K562 (cell line): ENCODE measurements around the gene SHISA9. TPM values are rescaled to one million over a fixed set of nuclear protein-coding genes. Genes with fewer than 3 reads are reported as not detected.

Experiments used
- ATAC-seq: fragments of 200-7000 bp; cut with Tn5 transposase; 3 replicates; pipeline ENCODE4 v1.9.1; 2020; ENCODE audit warnings: moderate library complexity
- BruUV-seq: library from RNA; stranded (reverse); fragments of 400-500 nt; replicated peaks from 2 replicates; lab custom pipeline; 2021; lab: Mats Ljungman, UMichigan
- CTCF ChIA-PET: fragments of 300-600 bp; formaldehyde crosslinking; extraction: SDS; loops from one replicate; lab custom pipeline; 2021; ENCODE audit warnings: low intra/inter-chr PET ratio; lab: Yijun Ruan, JAX
- POLR2A ChIA-PET: fragments of 300-600, 350-650 bp; sonication (Branson Sonifier 250); formaldehyde crosslinking; extraction: SDS; loops from one replicate; lab custom pipeline; 2021; ENCODE audit warnings: antibody characterized with exemption, inconsistent platforms; lab: Yijun Ruan, JAX
- DNase-seq, 4 experiments: peaks; one replicate each; pipeline versions ENCODE4 v3.0.0 to v3.0.0-alpha.2; 2011 to 2018; ENCODE audit warnings: low spot score in 3 of 4, mixed read lengths in 3 of 4; ENCODE audit errors: extremely low read depth in 1 of 4
- FAIRE-seq: peaks from 2 replicates; lab custom pipeline; 2011; peaks lifted over from hg19 to GRCh38; lab: Jason Lieb, UNC
- H2AFZ ChIP-seq: 2 replicates; pipeline ENCODE4 v1.6.0; 2011; ENCODE audit warnings: low read depth, low read length, control low read depth, inconsistent platforms
- H3K27ac ChIP-seq: fragments of 200-600 bp; 3 replicates; pipeline ENCODE4 v1.8.0; 2011; ENCODE audit warnings: low read depth, mild to moderate bottlenecking, control low read depth, inconsistent platforms, low read length, moderate library complexity, mixed read lengths; ENCODE audit errors: extremely low read depth
- H3K27me3 ChIP-seq, 2 experiments: fragments of 300-600 bp in 1 of 2; 2 replicates in 1 of 2; 3 replicates in 1 of 2; pipeline versions ENCODE4 v1.6.0 to v1.8.0; 2011; ENCODE audit warnings: inconsistent platforms in 2 of 2, low read length in 2 of 2, mild to moderate bottlenecking in 1 of 2, mixed read lengths in 1 of 2, moderate library complexity in 1 of 2; ENCODE audit not compliant: control insufficient read depth in 2 of 2, insufficient read depth in 2 of 2
- H3K36me3 ChIP-seq: fragments of 300-600 bp; 3 replicates; pipeline ENCODE4 v1.8.0; 2011; ENCODE audit warnings: mild to moderate bottlenecking, low read length, inconsistent platforms; ENCODE audit not compliant: control insufficient read depth, insufficient read depth
- H3K4me1 ChIP-seq, 2 experiments: fragments of 200-600 bp in 1 of 2; replicated peaks in 1 of 2; 2 replicates in 1 of 2; 3 replicates in 1 of 2; pipeline versions ENCODE4 v1.5.1 to v1.8.0; 2011; ENCODE audit warnings: inconsistent platforms in 2 of 2, low read length in 2 of 2, mild to moderate bottlenecking in 1 of 2, mixed read lengths in 1 of 2, moderate library complexity in 1 of 2; ENCODE audit not compliant: control insufficient read depth in 2 of 2, insufficient read depth in 2 of 2
- H3K4me2 ChIP-seq: 2 replicates; pipeline ENCODE4 v1.6.1; 2011; ENCODE audit warnings: low read length, control low read depth, inconsistent platforms, mixed read lengths; ENCODE audit not compliant: insufficient read depth
- H3K4me3 ChIP-seq: fragments of 200-600 bp; sonication (generic), shearing (Covaris generic); 2 replicates; pipeline ENCODE4 v1.5.1; 2016; ENCODE audit warnings: control low read depth, inconsistent platforms
- H3K79me2 ChIP-seq: fragments of 200-600 bp; 3 replicates; pipeline ENCODE4 v1.8.0; 2011; ENCODE audit warnings: low read length, inconsistent platforms; ENCODE audit not compliant: control insufficient read depth, insufficient read depth
- H3K9ac ChIP-seq, 2 experiments: 2 replicates each; pipeline versions ENCODE4 v1.6.0 to v1.6.1; 2011; ENCODE audit warnings: low read depth in 2 of 2, low read length in 2 of 2, control low read depth in 1 of 2, inconsistent platforms in 1 of 2, mild to moderate bottlenecking in 1 of 2, mixed read lengths in 1 of 2; ENCODE audit not compliant: insufficient read depth in 1 of 2
- H3K9me1 ChIP-seq: one replicate; pipeline ENCODE4 v1.6.0; 2011; ENCODE audit warnings: inconsistent platforms, mild to moderate bottlenecking, low read length, moderate library complexity; ENCODE audit not compliant: control insufficient read depth, insufficient read depth
- H3K9me3 ChIP-seq: replicated peaks from 2 replicates; pipeline ENCODE4 v1.5.1; 2011; ENCODE audit warnings: low read depth, low read length, inconsistent platforms; ENCODE audit not compliant: control insufficient read depth, insufficient read depth
- H4K20me1 ChIP-seq: replicated peaks from 2 replicates; pipeline ENCODE4 v1.6.1; 2011; ENCODE audit warnings: low read length, inconsistent platforms, mixed read lengths; ENCODE audit not compliant: control insufficient read depth, insufficient read depth
- ARID3B ChIP-seq: fragments of 250-450 bp; sonication (Bioruptor Pico); IDR thresholded peaks from 2 replicates; pipeline ENCODE4 v1.4.0; 2020; ENCODE audit warnings: borderline replicate concordance
- BHLHE40 ChIP-seq: IDR thresholded peaks from 2 replicates; pipeline ENCODE4 v1.6.1; 2011; ENCODE audit warnings: low read length, improper control_type of control experiment
- CAMTA2 ChIP-seq: fragments of 250-450 bp; sonication (Bioruptor Pico); conservative IDR thresholded peaks from 2 replicates; pipeline ENCODE4 v1.5.1; 2022
- CHD2 ChIP-seq: IDR thresholded peaks from 2 replicates; pipeline ENCODE4 v1.6.1; 2011; ENCODE audit warnings: low read depth, low read length
- DIDO1 ChIP-seq: fragments of 450-650 bp; IDR thresholded peaks from 2 replicates; pipeline ENCODE4 v1.6.1; 2016; ENCODE audit warnings: low read depth, missing biosample characterization, missing genetic modification characterization
- DMBX1 ChIP-seq: fragments of 250-450 bp; sonication (Bioruptor Pico); IDR thresholded peaks from 2 replicates; pipeline ENCODE4 v1.8.0; 2022; ENCODE audit warnings: inconsistent platforms, mild to moderate bottlenecking, moderate library complexity, borderline replicate concordance
- HNRNPK ChIP-seq: fragments of 200-400 bp; formaldehyde crosslinking; IDR thresholded peaks from one replicate; pipeline ENCODE4 v1.6.1; 2018; ENCODE audit warnings: mild to moderate bottlenecking, low read depth, low read length; ENCODE audit not compliant: poor library complexity, severe bottlenecking
- MCM5 ChIP-seq: fragments of 450-650 bp; IDR thresholded peaks from 2 replicates; pipeline ENCODE4 v1.6.1; 2016; ENCODE audit warnings: low read depth
- NFE2 ChIP-seq: IDR thresholded peaks from 2 replicates; pipeline ENCODE4 v1.6.1; 2014; ENCODE audit warnings: antibody characterized with exemption, low read depth
- NFXL1 ChIP-seq: fragments of 450-650 bp; formaldehyde crosslinking; IDR thresholded peaks from 2 replicates; pipeline ENCODE4 v1.4.0; 2021; ENCODE audit warnings: mild to moderate bottlenecking
- PBX2 ChIP-seq, 2 experiments: IDR thresholded peaks in 1 of 2; conservative IDR thresholded peaks in 1 of 2; 2 replicates each; pipeline ENCODE4 v1.6.1; 2016; ENCODE audit warnings: low read depth in 2 of 2, mild to moderate bottlenecking in 1 of 2, missing compliant biosample characterization in 1 of 2, missing genetic modification characterization in 1 of 2, moderate library complexity in 1 of 2
- PRDM10 ChIP-seq: fragments of 450-650 bp; IDR thresholded peaks from 2 replicates; pipeline ENCODE4 v1.6.1; 2018; ENCODE audit not compliant: partially characterized antibody
- SREBF1 ChIP-seq: fragments of 150-350 bp; IDR thresholded peaks from 2 replicates; pipeline ENCODE4 v1.6.1; 2014; ENCODE audit warnings: antibody characterized with exemption, low read depth, low read length, borderline replicate concordance
- TBP ChIP-seq: optimal IDR thresholded peaks from 2 replicates; pipeline ENCODE3; 2011; ENCODE audit warnings: low read depth, low read length, improper control_type of control experiment
- ZNF12 ChIP-seq: sonication (generic); formaldehyde crosslinking; IDR thresholded peaks from 2 replicates; pipeline ENCODE4 v1.4.0; 2020; ENCODE audit warnings: mild to moderate bottlenecking, missing genetic modification reagents
- ZNF232 ChIP-seq: sonication (generic); formaldehyde crosslinking; IDR thresholded peaks from 2 replicates; pipeline ENCODE4 v1.8.0; 2022; ENCODE audit warnings: mild to moderate bottlenecking, missing genetic modification reagents
- WGBS: fragments of 100-300 bp; shearing (Covaris generic); methylation state at CpG from one replicate; pipeline ENCODE4 v1.1.6; 2016; ENCODE audit warnings: low coverage, mixed read lengths; ENCODE audit not compliant: insufficient coverage; ENCODE audit errors: missing lambda C conversion rate; 5-methylcytosine and 5-hydroxymethylcytosine counted together
- in situ Hi-C: fragments of 300-500 bp; cut with MboI; formaldehyde crosslinking; loops from 4 replicates; pipeline ENCODE4 v1.15.0; 2018; ENCODE audit warnings: inconsistent platforms, mixed read lengths
- intact Hi-C: fragments of 100-400 bp; cut with micrococcal nuclease; formaldehyde crosslinking; loops from 2 replicates; pipeline ENCODE4 v1.14.2; 2022
- polyA plus RNA-seq, 8 experiments: library from polyadenylated mRNA; depleted of rRNA in 4 of 8; stranded (reverse) in 5 of 8; unstranded in 3 of 8; fragments of >200 nt; fragmentation: Nextera tagmentation in 2 of 8; fragmentation: Illumina TruSeq in 1 of 8; extraction: Ambion mirVana in 2 of 8; extraction: Trizol in 1 of 8; gene quantifications; 2 replicates each; pipeline versions ENCODE4 v1.2.1 to v1.2.3, GENCODE V29; 2011 to 2014; ENCODE audit warnings: inconsistent platforms in 1 of 8, missing spikeins in 1 of 8
- total RNA-seq, 7 experiments: library from RNA; depleted of rRNA in 6 of 7; stranded (reverse); fragments of >200 nt in 6 of 7; fragmentation: Illumina TruSeq in 2 of 7; extraction: Trizol in 2 of 7; gene quantifications; 2 replicates each; pipeline versions ENCODE4 v1.2.1 to v1.2.3, GENCODE V29; 2011 to 2021; ENCODE audit warnings: low replicate concordance in 1 of 7

The SHISA9 gene
- total and polyA plus RNA-seq, 9 of the 15 experiments (the other 6 are each of a cell fraction or from before 2014, with no cell fraction given) = under 0.01 to 0.16 (median 0.01) TPM; not detected in 6

DNA sequence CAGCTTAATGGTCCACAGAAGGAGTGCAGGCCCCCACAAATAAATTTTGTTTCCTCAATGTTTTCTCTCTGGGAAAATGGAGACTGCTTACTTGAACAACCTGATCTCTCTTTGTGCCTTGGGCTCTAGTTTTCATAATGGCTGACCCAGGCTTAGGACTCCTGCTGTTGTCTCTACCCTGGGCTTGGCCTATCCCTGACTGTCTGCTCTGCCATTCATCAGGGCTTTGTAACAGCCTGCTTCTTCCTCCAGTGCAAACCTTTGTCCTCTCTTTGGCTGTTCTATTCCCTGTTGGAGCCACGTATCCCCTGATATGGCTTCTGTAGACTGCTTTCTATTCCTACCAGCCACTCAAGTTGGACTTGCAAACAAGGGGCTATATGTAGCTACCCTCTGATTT, 139.8 kb downstream of the SHISA9 start:
- no peak overlapping the region for H2AFZ ChIP-seq
- CTCF ChIA-PET = no interaction called here
- TF ChIP-seq CHD2 (no peak), BHLHE40 (no peak), CAMTA2 (no peak), ARID3B (CRISPR knock-in tag) (no peak), ZNF12 (CRISPR knock-in tag) (no peak), ZNF232 (CRISPR knock-in tag) (no peak), DIDO1 (tag) (no peak), HNRNPK (no peak), SREBF1 (no peak), NFE2 (no peak), DMBX1 (CRISPR knock-in tag) (no peak), MCM5 (no peak), TBP (no peak), NFXL1 (CRISPR knock-in tag) (no peak), PRDM10 (no peak), PBX2 (CRISPR knock-in tag; IDR thresholded peaks at IDR 0.05; ENCODE audit: low read depth) (no peak), PBX2 (tag; conservative IDR thresholded peaks at IDR 0.05; ENCODE audit: low read depth) (no peak)

More for the DNA sequence above, 139.8 kb downstream of the SHISA9 start:
- POLR2A ChIA-PET = no interaction called here
- Histone ChIP-seq H3K4me2 (no peak overlapping the region), H3K4me3 (no peak overlapping the region), H4K20me1 (no peaks in the 10 kb centered on the region), H3K27me3 (no peaks in the 10 kb centered on the region), H3K4me1 (no peaks in the 10 kb centered on the region), H3K9me3 (no peaks in the 10 kb centered on the region), H3K27ac (no peak overlapping the region), H3K9me1 (no peaks in the 10 kb centered on the region), H3K79me2 (no peaks in the 10 kb centered on the region), H3K36me3 (no peaks in the 10 kb centered on the region), H3K9ac (no peak overlapping the region)
- intact Hi-C loops = no loop called here
- DNase-seq (no peak), FAIRE-seq (no peak), ATAC-seq (no peak)
- in situ Hi-C loops = no loop called here
- BruUV-seq = no TSS peak
- 0% methylated on average over 1 of the region's 1 CpG for WGBS
